Measurements from ENCODE around the gene CFAP92.
A peak's percentile ranks its signal among the peaks of the same experiment; 100 is the strongest.

Gene CFAP92

GRCh38 chr3:129025691-129026435, 32.0 kb upstream of the CFAP92 start:
- no peak for DNase-seq (ENCODE audit: extremely low read depth in 1 of 2, low read depth in 1 of 2)

DNA sequence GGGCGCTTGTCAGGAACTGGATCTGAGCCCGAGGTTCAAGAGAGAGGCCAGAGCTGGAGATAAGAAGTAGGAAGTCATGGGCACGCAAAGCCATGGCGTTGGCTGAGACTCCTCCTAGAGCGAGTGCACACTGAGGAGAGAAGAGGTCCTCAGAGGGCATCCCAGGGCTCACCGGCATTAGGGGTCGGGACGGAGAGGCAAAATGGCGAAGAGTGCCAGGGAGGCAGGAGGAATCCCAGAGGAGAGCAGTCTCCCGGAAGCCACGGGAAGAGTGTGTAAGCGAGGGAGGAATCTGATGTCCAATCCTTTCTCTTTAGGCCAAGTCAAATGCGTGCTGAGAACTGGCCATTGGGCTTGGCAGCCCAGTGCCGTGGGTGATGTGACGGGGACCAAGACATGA, 31.2 kb upstream of the CFAP92 start:
- no peak for DNase-seq (ENCODE audit: extremely low read depth in 1 of 2, low read depth in 1 of 2)

GRCh38 chr3:129023909-129024308, 30.0 kb upstream of the CFAP92 start:
- no peak for DNase-seq (ENCODE audit: extremely low read depth in 1 of 2, low read depth in 1 of 2)

DNA sequence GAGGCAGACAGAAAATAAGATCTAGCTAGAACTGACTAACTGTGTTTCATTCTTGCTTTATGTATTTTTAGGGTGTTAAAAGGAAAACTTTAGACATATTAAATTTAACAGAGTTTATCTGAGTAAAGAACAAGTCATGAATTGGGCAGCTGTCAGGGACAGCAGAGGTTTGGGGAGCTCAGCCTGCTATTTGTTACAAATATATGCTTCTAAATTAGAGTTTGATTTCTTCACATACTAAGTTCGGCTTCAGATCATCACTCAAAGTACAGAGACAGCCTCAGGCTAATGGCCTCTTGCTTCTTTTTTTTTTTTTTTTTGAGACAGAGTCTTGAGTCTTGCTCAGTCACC, 29.1 kb upstream of the CFAP92 start:
- no peak for DNase-seq (ENCODE audit: extremely low read depth in 1 of 2, low read depth in 1 of 2)

GRCh38 chr3:129022114-129023007, 28.5 kb upstream of the CFAP92 start:
- DNase-seq (ENCODE audit: extremely low read depth in 1 of 2, low read depth in 1 of 2): no peak

DNA sequence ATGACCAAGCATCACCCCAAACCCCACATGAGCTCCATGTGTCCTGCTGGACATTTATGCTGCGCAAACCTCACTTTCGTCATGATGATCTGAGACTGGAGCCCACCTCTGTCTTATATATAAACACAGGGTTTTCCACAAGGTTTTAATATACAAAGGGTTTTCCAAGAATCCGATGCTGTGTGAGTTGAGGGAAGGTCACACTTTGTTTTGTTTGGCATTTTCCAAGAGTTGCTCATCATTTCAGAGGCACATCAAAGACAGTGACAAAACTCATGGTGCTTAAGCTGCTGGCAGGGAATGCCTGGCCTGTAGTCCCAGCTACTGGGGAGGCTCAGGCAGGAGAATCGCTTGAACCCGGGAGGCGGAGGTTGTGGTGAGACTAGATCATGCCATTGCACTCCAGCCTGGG, 27.3 kb upstream of the CFAP92 start:
- no peak for DNase-seq (ENCODE audit: extremely low read depth in 1 of 2, low read depth in 1 of 2)

GRCh38 chr3:129020691-129021090, 26.8 kb upstream of the CFAP92 start:
- no peak for DNase-seq (ENCODE audit: extremely low read depth in 1 of 2, low read depth in 1 of 2)

- no peak for DNase-seq (ENCODE audit: extremely low read depth in 1 of 2, low read depth in 1 of 2)
These were observed 25.4 kb upstream of the CFAP92 start for GRCh38 chr3:129019266-129019665.

- DNase-seq (ENCODE audit: extremely low read depth in 1 of 2, low read depth in 1 of 2): no peak
These were observed 24.9 kb upstream of the CFAP92 start for GRCh38 chr3:129018751-129019150.

GRCh38 chr3:129018271-129018670, 24.4 kb upstream of the CFAP92 start:
- DNase-seq (ENCODE audit: extremely low read depth in 1 of 2, low read depth in 1 of 2): no peak

DNA sequence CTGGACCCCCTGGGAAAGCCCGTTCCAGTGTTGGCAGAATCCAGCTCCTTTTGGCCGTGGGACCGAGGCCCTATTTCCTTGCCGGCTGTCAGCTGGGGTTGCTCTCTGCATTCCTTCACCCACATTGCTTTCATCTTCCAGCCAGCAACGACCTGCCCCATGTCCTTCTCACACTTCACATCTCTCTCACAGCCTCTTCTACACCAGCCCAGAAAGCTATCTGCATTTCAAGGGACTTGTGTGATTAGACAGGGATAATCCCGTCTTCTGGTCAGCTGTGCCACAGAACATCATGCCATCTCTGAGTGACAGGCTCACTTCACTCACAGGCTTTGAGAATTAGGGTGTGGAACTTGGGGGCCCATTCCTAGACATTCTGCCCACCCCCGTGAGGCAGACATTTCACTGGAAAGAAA, 23.6 kb upstream of the CFAP92 start:
- DNase-seq (ENCODE audit: extremely low read depth in 1 of 2, low read depth in 1 of 2): no peak

DNA sequence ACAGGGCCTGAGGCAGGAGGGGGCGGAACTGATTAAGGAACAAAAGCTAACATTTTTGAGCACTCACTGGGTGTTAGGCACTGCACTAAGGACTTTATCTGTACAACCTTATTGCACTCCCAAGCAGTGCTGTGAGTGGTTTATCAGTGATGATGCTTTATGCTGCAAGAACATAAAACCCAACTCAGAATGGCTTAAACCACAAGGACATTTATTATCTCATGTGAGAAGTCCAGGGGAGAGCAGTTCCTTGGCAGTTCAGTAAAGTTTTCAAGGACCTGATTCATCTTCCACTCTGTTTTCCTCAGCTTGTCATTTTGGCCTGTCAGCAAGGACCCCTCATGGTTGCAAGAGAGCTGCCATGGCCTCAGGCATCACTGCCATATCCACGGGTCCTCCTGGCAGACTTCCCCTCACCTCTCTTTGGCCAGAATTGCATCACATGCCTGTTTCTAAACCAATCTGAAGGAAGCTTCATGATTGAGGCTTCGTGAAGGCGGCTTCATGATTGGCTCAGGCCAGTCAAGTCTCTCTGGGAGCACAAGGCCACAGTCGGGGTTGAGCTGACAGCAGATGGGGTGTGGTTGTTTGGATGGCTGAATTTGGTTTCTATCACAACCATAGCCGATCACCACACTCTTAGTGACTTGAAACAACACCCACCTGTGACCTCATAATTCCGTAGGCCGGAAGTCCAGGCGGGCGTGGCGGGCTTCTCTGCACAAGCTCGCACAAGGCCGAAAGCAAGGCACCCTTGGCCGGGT, 23.0 kb upstream of the CFAP92 start:
- no peak for DNase-seq (ENCODE audit: extremely low read depth in 1 of 2, low read depth in 1 of 2)

GRCh38 chr3:129016356-129016719, 22.5 kb upstream of the CFAP92 start:
- DNase-seq (ENCODE audit: extremely low read depth in 1 of 2, low read depth in 1 of 2): peak in 1 of 2 donors; percentile 34

GRCh38 chr3:129015388-129016105, 21.7 kb upstream of the CFAP92 start:
- DNase-seq (ENCODE audit: extremely low read depth in 1 of 2, low read depth in 1 of 2): no peak

DNA sequence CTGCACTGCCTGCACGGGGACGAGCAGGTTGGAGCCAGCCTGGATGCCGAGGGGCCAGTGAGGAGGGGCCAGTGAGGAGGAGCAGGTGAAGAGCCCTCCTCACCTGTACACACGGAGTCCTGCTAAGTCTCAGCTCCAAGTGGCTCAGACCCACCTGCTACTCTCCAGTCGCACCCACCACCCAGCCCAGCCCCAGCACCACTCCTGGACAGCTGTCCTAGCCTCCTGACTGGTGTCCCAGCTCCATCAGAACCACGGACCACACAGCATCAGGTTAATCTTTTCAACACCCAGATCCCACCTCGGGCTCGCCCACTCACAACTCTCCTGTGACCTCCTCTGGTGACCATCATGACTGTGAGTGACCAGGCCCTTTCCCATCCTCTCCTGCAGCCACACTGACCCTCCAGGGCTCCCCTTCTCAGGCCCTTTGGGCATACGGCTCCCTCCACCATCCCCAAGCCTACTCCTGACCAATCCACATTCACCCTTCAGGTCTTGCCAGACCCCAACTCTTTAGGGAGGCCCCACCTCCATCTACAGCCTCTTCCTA, 21.0 kb upstream of the CFAP92 start:
- no peak for DNase-seq (ENCODE audit: extremely low read depth in 1 of 2, low read depth in 1 of 2)

GRCh38 chr3:129014148-129014547, 20.3 kb upstream of the CFAP92 start:
- no peak for DNase-seq (ENCODE audit: extremely low read depth in 1 of 2, low read depth in 1 of 2)

DNA sequence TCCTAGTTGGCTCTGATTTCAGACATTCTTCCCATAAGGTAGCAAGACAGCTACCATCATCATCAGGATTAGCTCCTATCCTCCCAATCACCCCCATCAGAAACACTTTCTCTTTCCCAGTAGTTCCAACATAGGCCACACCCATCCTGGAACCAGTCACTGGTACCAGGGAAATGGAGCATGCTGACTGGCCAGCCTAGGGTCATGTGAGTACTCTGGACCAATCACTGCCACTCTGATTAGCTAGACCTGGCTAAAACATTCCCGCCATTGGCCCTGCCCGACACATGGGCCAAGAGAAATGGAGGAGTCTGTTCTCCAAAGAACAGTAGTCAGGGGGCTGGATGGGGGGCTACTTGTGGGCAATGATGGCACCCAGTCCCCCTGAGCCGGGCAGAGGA, 19.6 kb upstream of the CFAP92 start:
- DNase-seq (ENCODE audit: extremely low read depth in 1 of 2, low read depth in 1 of 2): no peak

- no peak for DNase-seq (ENCODE audit: extremely low read depth in 1 of 2, low read depth in 1 of 2)
These were observed 16.6 kb upstream of the CFAP92 start for GRCh38 chr3:129010310-129010956.

- no peak for DNase-seq (ENCODE audit: extremely low read depth in 1 of 2, low read depth in 1 of 2)
These were observed 15.4 kb upstream of the CFAP92 start for GRCh38 chr3:129009266-129009665.

DNA sequence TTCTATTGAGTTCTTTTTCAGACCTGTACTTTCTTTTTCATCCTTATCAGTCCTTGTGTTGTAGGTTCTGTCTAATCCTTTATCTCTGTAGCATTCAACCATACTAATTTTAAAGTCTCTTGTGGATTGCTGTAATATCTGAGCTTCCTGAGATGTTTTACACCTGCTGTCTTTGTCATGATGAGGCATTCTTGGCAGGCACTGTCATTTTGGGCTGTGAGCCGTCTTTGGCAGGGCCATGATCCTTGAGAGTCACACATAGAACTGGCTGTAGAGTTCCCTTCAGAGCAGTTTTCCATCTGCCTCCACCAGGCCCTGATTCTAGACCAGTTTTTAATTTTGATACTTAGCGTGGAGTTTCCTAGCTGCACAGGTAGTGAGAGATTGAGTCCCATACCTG, 13.9 kb upstream of the CFAP92 start:
- DNase-seq (ENCODE audit: extremely low read depth in 1 of 2, low read depth in 1 of 2): no peak
